Stimulated activated CD8-positive, alpha-beta memory T cell treated with anti-CD3 and anti-CD28 coated beads, Interleukin-7, amount 100 ng/mL, for 24 hours (primary cell): Measurements from ENCODE around the gene KCTD5.
"Not testable (repeated sequence)": the region's sequence is repeated elsewhere in the genome, so short reads cannot be mapped to it uniquely, and the experiment has no call there.

Experiments
- DNase-seq: peaks from one replicate; pipeline ENCODE4 v3.0.0-alpha.2; 2020; ENCODE audit warnings: low read depth

The KCTD5 gene, protein sequence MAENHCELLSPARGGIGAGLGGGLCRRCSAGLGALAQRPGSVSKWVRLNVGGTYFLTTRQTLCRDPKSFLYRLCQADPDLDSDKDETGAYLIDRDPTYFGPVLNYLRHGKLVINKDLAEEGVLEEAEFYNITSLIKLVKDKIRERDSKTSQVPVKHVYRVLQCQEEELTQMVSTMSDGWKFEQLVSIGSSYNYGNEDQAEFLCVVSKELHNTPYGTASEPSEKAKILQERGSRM

DNA sequence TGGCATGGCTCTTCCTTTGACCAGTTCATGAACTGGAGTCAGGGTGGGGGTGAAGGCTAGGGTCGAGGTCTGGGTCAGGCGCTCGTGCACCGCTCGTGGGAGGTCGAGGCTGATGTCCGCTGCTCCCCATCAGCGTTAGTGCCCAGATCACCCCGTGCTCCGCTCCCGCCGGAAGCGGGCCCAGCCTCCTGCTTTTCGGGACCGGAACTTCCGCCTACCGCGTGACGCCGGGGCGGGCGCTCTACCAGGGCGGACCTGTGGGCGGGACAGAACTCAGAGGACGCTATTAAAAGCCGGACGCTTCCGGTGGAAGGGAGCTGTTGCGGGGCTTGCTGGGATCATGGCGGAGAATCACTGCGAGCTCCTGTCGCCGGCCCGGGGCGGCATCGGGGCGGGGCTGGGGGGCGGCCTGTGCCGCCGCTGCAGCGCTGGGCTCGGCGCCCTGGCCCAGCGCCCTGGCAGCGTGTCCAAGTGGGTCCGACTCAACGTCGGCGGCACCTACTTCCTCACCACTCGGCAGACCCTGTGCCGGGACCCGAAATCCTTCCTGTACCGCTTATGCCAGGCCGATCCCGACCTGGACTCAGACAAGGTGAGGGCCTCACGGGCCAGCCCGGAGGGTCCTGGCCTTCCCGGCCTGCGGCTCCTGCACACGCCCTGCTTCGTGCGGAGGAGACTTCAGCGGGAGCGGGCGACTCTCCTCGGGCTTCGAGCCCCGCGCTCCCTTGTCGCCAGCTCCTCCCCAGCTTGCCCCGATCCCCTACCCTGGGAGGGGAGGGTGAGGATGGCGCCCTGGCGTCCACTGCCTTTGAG is at the start of gene KCTD5:
Gene KCTD5, plus strand, starts transcription at position 315 of the 813 bp plus-strand sequence. Its CDS starts 26 bp downstream, at position 341.
- peak; percentile 94 for DNase-seq

DNA sequence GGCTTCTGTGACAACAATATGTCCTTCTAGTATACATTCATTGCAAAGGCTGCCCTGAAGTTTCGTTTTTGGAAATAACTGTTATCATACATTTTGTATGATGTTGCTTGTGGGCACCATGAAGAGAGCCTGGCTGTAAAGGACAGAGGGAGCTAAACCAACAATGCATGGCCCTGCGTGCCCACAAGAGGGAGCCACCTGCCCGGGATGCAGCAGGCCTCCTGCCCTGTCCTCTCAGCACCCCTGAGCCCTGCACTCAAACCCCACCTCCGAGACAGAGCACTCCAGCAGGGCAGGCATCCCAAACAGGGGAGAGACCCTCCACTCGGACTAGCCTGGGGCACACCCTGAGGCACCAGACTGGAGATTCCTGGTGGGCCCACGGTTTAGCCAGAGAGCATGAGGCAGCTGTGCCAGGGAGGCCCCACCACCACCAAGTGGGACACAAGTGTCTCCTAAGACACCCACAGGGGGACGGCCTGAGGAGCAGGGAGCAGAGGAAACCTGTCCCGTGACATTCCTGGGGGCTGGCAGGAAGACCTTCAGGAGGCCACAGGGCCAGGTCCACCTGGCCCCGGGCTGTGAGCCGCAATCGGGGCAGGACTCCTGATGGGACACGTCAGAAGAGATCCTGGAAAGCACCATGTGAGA is 43.1 kb upstream of the KCTD5 start:
- not testable (repeated sequence) for DNase-seq

DNA sequence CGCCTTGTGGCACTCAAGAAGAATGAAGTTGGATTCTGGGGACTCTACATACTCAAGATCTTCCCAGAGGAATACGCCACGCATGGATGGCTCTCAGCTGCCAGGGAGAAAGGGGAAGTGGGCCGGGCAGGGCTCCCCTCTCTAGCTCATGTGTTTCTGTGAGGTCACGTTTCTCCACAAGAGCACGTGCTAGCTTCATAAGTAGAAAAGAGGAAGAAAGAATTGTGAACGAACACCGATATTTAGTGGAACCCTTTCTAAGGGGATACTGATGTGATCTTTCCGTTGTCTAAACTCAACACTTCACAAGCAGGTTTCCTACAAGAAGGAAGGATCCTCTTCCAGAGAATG is 42.6 kb upstream of the KCTD5 start:
- not testable (repeated sequence) for DNase-seq

DNA sequence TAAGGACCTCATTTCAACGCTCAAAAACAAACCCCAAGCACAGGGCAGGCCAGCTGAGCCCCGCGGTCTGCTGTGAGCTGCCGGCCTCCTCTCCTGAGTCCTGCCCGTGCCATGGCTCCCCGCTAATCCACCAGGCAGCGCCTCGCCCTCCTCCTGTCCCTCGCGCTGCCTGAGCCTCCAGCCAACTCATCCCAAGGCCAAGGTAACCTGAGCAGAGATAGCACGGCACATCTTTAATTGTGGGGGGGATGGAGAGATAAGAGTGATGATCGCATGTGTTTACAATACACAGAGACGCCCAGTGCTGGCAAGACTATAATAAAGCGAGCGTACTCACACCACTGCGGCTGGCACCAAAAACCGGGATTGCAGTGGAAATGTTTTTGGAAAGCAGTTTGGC is 39.8 kb upstream of the KCTD5 start:
- DNase-seq, result not testable (repeated sequence)

DNA sequence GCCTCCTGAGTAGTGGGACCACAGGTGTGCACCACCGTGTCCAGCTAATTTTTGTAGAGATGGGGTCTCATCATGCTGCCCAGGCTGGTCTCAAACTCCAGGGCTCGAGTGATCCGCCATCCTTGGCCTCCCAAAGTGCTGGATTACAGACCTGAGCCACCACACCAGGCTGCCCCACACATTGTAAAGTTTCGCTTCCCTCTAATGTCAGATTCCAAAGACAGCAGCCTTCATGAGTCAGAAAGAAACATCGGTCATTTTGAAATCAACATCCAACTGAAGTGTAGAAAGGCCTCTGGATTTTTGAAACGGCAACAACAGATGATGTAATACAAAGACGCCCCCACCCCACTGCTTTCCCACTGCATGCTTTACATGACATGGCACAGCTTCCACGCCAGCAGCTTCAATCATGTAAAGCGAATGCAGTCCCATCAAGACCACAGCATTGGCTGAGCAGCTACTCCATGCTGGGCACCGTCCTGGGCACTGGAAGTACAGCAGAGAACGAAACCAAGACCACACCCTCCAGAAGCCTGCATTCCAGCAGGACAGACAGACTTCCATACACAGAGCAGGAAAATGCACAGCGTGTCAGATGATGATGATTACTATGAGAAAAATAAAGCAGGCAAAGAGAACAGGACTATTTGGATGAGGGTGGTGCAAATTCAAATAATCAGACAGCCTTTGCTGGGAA is 37.4 kb upstream of the KCTD5 start:
- DNase-seq, result not testable (repeated sequence)

DNA sequence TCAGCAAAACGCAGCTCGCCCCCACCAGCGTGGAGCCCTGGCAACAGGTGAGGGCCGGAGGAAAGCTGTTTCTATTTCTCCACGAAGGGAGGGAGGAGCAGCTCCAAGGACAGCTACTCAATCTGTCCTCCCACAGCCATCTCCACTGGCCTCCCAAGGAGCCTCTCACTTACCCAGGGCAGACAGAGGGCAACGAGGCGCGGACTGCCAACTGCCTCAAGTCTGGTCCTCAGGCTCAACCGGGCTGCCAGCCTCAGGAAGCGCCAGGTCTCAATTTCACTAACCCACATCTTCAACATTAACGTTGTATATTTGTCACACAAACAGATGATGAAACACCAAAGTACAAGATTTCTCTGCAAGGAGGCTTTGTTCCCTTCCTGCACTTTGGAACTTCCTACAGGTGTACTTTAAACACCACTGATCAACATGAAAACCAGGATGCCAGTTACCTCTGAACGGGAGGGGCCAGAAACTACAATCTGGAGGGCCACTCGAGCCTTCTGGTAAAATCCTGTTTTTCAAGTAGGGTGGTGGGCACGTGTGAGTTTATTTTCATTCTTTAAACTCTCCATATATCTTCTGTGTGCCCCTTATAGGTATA is 31.0 kb upstream of the KCTD5 start:
- not testable (repeated sequence) for DNase-seq

DNA sequence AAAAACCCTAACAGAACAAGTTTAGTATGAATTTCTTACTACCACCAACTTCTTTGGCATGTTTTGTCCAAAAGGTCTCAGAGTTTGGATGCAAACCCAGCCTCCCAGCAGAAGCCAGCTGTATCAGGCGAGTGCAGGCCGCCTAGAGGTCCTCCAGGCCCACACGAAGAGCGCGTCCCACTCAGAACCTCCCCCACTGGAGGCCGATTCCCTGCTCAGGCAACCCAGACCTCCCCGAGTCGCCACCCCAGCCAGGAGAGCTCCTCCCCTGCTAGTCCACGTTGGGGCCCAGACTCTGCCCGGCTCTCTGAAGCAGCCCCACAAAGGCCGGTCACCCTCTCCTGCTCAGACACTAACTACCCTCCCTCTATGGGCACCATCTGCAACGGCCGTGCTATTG is 28.4 kb upstream of the KCTD5 start:
- not testable (repeated sequence) for DNase-seq

DNA sequence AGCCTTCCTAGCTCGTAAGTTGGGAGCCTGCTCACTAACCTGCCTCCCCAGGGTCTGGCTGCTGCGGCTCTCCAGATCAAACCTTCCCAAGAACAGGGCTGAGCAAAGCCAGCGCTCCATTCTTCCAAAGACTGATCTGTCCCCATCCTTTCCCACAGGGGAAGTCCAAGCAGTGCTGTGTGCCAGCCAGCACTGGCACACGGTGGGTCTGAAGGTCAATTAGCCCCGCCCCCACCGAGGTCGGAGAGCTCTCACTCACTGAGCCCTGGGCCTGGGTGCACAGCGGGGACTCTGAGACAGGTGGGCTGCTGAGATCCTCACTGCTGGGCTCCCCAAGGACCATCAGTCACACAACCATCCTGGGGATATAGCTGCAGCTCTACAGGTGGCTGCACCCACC is 27.4 kb upstream of the KCTD5 start:
- not testable (repeated sequence) for DNase-seq

DNA sequence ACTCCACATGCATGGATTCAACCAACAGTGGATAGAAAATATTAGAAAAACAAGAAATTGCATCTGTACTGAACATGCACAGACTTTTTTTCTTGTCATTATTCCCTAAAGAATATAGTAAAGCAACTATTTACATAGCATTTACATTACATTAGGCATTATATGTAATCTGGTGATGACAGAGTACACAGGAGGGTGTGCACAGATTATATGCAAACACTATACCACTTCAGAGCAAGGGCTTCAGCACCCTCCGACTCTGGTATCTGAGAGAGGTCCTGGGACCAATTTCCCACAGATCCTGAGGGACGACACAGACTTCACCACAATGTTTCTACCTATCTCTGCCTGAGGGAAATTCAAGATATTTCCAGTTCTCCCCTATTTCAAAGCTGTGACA is 25.3 kb upstream of the KCTD5 start:
- DNase-seq, result no peak

DNA sequence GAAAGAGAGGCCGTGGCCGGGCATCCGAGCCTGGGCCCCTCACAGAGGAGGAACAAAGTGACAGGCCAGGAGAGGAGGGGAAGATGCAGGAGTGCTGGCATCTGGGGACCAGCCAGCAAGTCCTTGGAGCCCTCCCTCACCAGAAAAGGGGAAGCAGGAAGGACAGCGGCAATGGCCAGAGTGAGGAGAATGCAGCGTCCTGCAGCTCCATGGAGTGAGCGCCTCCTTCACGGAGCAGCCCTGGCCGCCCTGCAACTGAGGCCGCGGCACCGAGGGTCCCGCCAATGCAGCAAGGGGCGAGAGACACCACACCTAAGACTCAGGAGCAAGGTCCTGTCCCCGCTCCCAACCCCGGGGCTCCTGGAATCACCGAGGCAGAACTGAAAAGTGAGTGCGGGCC is 24.5 kb upstream of the KCTD5 start:
- DNase-seq, result not testable (repeated sequence)

DNA sequence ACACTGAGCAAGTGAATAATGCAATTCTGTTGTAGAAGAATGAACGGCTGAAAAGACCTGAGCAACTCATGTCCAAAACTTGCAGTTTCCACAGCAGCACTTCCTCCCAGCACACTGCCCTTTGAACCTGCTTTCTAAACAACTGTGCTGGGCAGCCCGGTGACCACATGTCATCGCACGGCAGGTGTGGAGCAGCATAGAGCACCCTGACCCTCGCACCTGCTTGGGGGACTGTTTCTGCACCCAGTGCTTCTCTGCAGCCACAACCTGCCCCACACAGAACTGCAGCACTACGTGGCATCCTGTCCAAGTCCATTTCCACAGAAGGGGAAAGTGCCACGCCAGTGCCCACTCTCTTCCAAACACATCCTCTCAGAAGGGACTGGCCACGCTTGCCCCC is 22.8 kb upstream of the KCTD5 start:
- DNase-seq, result not testable (repeated sequence)

DNA sequence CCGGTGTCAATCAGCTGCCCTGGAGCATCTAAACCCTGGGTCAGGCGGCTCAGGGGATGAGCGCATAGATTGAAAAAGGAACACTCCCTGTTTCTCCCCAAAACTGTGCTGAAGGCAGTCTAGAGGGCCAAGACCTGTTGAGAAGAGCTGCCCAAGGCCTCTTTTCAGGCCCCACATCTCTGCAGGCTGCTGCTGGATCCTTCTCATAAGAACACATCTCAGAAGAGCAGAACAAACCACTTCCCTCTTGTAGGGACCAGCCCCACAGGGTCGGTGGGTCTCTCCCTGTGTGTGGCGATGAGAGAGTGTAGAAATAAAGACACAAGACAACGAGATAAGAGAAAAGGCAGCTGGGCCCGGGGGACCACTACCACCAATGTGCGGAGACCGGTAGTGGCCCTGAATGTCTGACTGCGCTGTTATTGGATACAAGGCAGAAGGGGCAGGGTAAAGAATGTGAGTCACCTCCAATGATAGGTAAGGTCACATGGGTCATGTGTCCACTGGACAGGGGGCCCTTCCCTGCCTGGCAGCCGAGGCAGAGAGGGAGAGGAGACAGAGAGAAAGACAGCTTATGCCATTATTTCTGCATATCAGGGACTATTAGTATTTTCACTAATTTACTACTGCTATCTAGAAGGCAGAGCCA is 22.2 kb upstream of the KCTD5 start:
- DNase-seq, result not testable (repeated sequence)

DNA sequence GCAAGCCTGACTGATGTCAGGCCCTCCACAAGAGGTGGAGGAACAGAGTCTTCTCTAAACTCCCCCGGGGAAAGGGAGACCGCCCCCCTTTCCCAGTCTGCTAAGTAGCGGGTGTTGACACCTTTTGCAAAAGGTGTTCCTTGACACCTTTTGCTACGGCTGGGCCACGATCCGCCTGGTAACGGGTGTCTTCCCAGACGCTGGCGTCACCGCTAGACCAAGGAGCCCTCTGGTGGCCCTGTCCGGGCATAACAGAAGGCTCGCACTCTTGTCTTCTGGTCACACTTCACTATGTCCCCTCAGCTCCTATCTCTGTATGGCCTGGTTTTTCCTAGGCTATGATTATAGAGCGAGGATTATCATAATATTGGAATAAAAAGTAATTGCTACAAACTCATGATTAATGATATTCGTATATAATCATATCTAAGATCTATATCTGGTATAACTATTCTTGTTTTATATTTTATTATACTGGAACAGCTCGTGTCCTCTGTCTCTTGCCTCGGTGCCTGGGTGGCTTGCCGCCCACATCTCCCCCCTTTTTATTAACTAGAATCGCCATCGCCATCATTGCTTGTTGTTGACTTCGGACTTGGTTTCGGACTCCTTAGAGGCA is 21.5 kb upstream of the KCTD5 start:
- not testable (repeated sequence) for DNase-seq

DNA sequence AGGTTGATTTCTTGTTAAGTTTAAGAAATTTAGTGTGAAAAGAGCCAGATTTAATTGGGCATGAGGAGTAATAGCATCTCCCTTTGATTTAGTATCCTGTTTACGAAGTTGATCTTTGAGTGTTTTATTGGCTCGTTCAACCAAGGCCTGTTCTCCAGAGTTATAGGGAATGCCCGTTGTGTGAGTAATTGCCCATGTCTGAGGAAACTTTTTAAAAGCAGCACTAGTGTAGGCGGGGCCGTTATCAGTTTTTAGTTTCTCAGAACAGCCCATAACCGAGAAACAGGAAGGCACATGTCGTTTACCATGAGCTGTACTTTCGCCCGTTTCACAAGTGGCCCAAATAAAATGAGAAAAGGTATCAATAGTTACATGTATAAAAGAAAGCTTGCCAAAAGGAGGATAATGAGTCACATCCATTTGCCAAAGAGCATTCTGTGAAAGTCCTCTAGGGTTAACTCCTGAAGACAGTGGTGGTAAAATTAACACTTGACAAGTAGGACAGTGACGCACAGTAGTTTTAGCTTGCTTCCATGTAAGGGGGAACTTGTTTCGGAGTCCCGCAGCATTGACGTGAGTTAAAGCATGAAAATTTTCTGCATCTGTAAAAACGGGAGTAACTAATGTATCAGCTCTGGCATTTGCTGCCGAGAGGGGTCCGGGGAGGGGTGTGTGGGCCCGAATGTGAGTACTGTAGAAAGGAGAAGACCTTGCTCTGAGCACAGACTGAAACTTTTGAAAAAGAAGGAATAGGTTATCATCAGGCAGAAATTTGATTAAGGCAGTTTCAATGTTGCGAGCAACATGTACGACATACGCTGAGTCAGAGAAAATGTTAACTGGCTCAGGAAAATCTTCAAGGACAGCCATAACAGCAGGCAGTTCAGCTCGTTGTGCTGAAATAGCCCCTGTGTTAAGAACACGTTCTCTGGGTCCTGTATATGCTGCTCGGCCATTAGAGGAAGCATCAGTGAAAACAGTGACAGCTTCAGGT is 18.5 kb upstream of the KCTD5 start:
- no peak for DNase-seq

DNA sequence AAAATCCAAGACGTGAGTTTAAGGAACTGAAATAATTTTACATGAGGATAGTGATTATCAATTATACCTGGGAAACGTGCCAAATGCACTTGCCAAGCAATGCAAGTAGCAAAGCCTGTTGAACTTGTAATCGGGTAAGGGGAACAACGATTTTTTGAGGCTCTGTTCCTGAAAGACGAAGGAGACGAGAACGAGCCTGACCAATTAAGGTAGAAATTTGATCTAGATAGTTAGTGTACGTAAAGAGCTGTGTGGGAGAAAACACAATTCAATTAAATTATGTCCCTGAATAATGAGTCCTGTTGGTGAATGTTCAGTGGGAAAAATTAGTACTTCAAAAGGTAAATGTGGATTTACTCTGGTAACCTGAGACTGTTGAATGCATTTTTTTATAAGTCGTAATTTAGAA is 17.7 kb upstream of the KCTD5 start:
- no peak for DNase-seq

DNA sequence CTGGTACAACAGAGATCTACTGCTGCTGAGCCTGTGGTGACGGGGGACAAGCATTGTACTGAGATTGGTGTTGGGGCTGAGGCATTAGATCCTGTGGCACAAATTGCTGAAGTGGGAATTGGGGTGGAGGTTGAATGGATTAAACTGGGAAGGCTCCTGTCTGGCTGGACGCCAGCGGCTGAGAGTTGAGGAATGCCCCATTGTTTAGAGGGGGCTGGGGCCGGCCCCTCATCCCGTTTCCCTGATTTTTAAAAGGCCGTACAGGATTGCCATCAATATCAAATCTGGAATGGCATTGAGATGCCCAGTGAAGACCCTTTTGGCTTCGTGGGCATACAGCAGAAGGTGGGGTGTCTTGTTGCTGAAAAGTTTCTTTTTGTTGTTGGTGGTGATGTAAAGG is 15.7 kb upstream of the KCTD5 start:
- DNase-seq, result not testable (repeated sequence)

DNA sequence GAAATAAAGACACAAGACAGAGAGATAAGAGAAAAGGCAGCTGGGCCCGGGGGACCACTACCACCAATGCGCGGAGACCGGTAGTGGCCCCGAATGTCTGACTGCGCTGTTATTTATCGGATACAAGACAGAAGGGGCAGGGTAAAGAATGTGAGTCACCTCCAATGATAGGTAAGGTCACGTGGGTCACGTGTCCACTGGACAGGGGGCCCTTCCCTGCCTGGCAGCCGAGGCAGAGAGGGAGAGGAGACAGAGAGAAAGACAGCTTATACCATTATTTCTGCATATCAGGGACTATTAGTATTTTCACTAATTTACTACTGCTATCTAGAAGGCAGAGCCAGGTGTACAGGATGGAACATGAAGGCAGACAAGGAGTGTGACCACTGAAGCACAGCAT is 12.7 kb upstream of the KCTD5 start:
- not testable (repeated sequence) for DNase-seq

DNA sequence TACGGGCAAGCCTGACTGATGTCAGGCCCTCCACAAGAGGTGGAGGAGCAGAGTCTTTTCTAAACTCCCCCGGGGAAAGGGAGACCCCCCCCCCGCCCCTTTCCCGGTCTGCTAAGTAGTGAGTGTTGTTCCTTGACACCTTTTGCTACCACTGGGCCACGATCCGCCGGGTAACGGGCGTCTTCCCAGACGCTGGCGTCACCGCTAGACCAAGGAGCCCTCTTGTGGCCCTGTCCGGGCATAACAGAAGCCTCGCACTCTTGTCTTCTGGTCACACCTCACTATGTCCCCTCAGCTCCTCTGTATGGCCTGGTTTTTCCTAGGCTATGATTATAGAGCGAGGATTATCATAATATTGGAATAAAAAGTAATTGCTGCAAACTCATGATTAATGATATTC is 12.3 kb upstream of the KCTD5 start:
- not testable (repeated sequence) for DNase-seq

DNA sequence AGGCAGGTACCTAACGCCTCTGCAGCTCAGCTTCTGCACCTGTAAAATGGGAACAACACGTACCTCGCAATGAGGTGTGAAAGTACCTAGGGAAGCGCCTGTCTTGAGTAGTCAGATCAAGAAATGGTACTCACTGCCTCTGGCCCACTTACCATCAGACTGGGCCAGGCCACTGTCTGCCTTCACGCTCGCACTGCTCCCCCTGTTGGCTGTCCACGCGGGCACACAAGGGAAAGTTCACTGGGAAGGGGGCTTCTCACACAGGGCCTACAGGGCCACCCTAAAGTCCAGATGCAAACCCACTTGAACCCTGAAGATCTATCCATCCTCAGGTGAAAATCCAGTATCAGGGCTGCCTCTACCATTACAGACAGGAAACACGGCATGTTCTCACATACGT is 11.1 kb upstream of the KCTD5 start:
- DNase-seq, result not testable (repeated sequence)

DNA sequence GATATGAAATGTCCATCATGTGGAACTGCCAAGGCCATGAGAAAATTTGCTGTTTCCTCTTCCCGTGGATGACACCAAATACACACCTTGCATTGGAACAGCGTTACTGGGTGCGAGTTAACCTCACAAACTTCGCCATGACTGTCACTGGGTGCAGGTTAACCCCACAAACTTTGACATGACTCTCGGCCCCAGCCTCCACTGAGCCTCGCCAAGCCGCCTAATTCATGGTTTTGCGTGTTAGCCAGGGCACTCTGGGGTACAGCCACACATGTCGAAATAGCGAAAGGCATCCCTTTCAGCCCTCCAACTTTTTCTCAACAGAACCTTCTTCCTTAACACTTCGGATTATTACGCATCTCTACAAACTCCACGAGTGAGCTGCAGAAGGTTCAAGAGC is 10.6 kb upstream of the KCTD5 start:
- DNase-seq, result no peak
